CD4-positive, alpha-beta T cell (primary cell): ENCODE measurements around the gene ESR1. TPM values are rescaled to one million over a fixed set of nuclear protein-coding genes. Genes with fewer than 3 reads are reported as not detected.
A peak's percentile ranks its signal among the peaks of the same experiment; 100 is the strongest.

ENCODE experiments used
- ATAC-seq: fragments of 200-7000 bp; cut with Tn5 transposase; one replicate; pipeline ENCODE4 v1.10.0; 2022; ENCODE audit warnings: mild to moderate bottlenecking; ENCODE audit not compliant: poor library complexity
- CTCF ChIA-PET: fragments of 350-600 bp; sonication (Branson Sonifier 250); formaldehyde crosslinking; loops from one replicate; lab custom pipeline; 2021; ENCODE audit warnings: antibody characterized with exemption, inconsistent platforms; lab: Charles Lee
- POLR2A ChIA-PET: fragments of 350-600 bp; sonication (Branson Sonifier 250); formaldehyde crosslinking; loops from one replicate; lab custom pipeline; 2021; ENCODE audit warnings: antibody characterized with exemption, inconsistent platforms; lab: Charles Lee
- DNase-seq, 14 experiments: peaks; one replicate each; pipeline ENCODE4 v3.0.0-alpha.2; 2013 to 2020; ENCODE audit warnings: mixed read lengths in 2 of 14
- H3K27ac ChIP-seq, 2 donors: one replicate each; pipeline versions ENCODE4 v1.5.1 to v1.7.0; 2013; ENCODE audit warnings: low read length in 2 of 2, low read depth in 1 of 2, mild to moderate bottlenecking in 1 of 2
- H3K27me3 ChIP-seq, 2 experiments: 1 replicate in 1 of 2; 2 replicates in 1 of 2; pipeline versions ENCODE4 v1.6.1 to v1.7.0; 2013; ENCODE audit warnings: low read length in 2 of 2, control low read depth in 1 of 2, mild to moderate bottlenecking in 1 of 2, moderate library complexity in 1 of 2; ENCODE audit not compliant: insufficient read depth in 2 of 2, control insufficient read depth in 1 of 2
- H3K36me3 ChIP-seq: one replicate; pipeline ENCODE4 v1.6.1; 2013; ENCODE audit warnings: low read length, control low read depth; ENCODE audit not compliant: insufficient read depth
- H3K4me1 ChIP-seq: one replicate; pipeline ENCODE4 v1.6.1; 2013; ENCODE audit warnings: low read length, control low read depth; ENCODE audit not compliant: insufficient read depth
- H3K4me3 ChIP-seq: one replicate; pipeline ENCODE4 v1.5.1; 2013; ENCODE audit warnings: mild to moderate bottlenecking, low read length, moderate library complexity
- H3K9me3 ChIP-seq, 2 experiments: 1 replicate in 1 of 2; 2 replicates in 1 of 2; pipeline versions ENCODE4 v1.6.1 to v1.7.0; 2013; ENCODE audit warnings: low read length in 2 of 2, mild to moderate bottlenecking in 2 of 2, control low read depth in 1 of 2, moderate library complexity in 1 of 2; ENCODE audit not compliant: control insufficient read depth in 1 of 2, insufficient read depth in 1 of 2
- H3K27ac Mint-ChIP-seq: one replicate; pipeline ENCODE4 v1.8.0; 2020; ENCODE audit warnings: mixed read lengths
- H3K27me3 Mint-ChIP-seq: one replicate; pipeline ENCODE4 v1.8.0; 2021; ENCODE audit warnings: mixed read lengths
- H3K36me3 Mint-ChIP-seq: one replicate; pipeline ENCODE4 v1.8.0; 2021; ENCODE audit warnings: low read depth, mixed read lengths
- H3K4me1 Mint-ChIP-seq: one replicate; pipeline ENCODE4 v1.8.0; 2021; ENCODE audit warnings: low read depth, mixed read lengths
- H3K4me3 Mint-ChIP-seq: one replicate; pipeline ENCODE4 v1.8.0; 2020; ENCODE audit warnings: mild to moderate bottlenecking, mixed read lengths
- H3K9me3 Mint-ChIP-seq: one replicate; pipeline ENCODE4 v1.8.0; 2020; ENCODE audit warnings: mixed read lengths
- CTCF ChIP-seq: fragments of 200-600 bp; IDR thresholded peaks from one replicate; pipeline ENCODE4 v1.8.0; 2022; ENCODE audit warnings: antibody characterized with exemption, mild to moderate bottlenecking
- intact Hi-C, 2 experiments: fragments of 100-400 bp; cut with DNase I in 1 of 2; cut with micrococcal nuclease in 1 of 2; formaldehyde crosslinking; loops; one replicate each; pipeline versions ENCODE4 v1.15.1 to v1.9.0; 2023 to 2025; cut with DNase I, micrococcal nuclease
- total RNA-seq, 174 experiments: library from RNA in 2 of 174; stranded (reverse) in 2 of 174; gene quantifications; one replicate each; pipeline ENCODE4 v1.2.3 and lab custom pipeline; 2021 to 2026

The ESR1 gene
- total RNA-seq, 2 experiments from 2014 or later = 2.6 to 2.8 TPM

GRCh38 chr6:152049502-152049901 is 242.0 kb downstream of the ESR1 start:
- Histone ChIP-seq H3K36me3 (no peaks in the 10 kb centered on the region), H3K27me3 (no peaks in the 10 kb centered on the region), H3K9me3 (no peaks in the 10 kb centered on the region), H3K27ac (no peak overlapping the region), H3K4me1 (no peaks in the 10 kb centered on the region), H3K4me3 (no peak overlapping the region)
- Mint-ChIP-seq H3K9me3 (no peaks in the 10 kb centered on the region), H3K4me3 (no peak overlapping the region), H3K27ac (no peak overlapping the region), H3K27me3 (no peaks in the 10 kb centered on the region), H3K4me1 (no peaks in the 10 kb centered on the region), H3K36me3 (no peaks in the 10 kb centered on the region)
- ChIA-PET CTCF (no interaction called here), POLR2A (no interaction called here)
- ATAC-seq (no peak), DNase-seq (peak in 1 of 14 experiments; percentile 6)
- TF ChIP-seq CTCF = no peak
- intact Hi-C loops = no loop called here

- H3K27me3 ChIP-seq = no peaks in the 10 kb centered on the region
- Mint-ChIP-seq H3K4me3 (no peak overlapping the region), H3K9me3 (no peaks in the 10 kb centered on the region), H3K4me1 (no peaks in the 10 kb centered on the region), H3K36me3 (no peaks in the 10 kb centered on the region), H3K27ac (no peak overlapping the region), H3K27me3 (no peaks in the 10 kb centered on the region)
- H3K4me3 ChIP-seq = no peak overlapping the region
- no peaks in the 10 kb centered on the region for H3K9me3 ChIP-seq
- no peak for DNase-seq
- H3K27ac ChIP-seq = no peak overlapping the region
- POLR2A ChIA-PET = no interaction called here
- intact Hi-C loops = no loop called here
- TF ChIP-seq CTCF = no peak
- ATAC-seq = no peak
- H3K4me1 ChIP-seq = no peaks in the 10 kb centered on the region
- no peaks in the 10 kb centered on the region for H3K36me3 ChIP-seq
- CTCF ChIA-PET = no interaction called here
Measured at GRCh38 chr6:152050451-152051195, 243.1 kb downstream of the ESR1 start.

GRCh38 chr6:152052061-152052460 is 244.6 kb downstream of the ESR1 start:
- Mint-ChIP-seq H3K36me3 (no peaks in the 10 kb centered on the region), H3K27ac (no peak overlapping the region), H3K4me3 (no peak overlapping the region), H3K4me1 (no peaks in the 10 kb centered on the region), H3K27me3 (no peaks in the 10 kb centered on the region), H3K9me3 (no peaks in the 10 kb centered on the region)
- Histone ChIP-seq H3K9me3 (no peaks in the 10 kb centered on the region), H3K27me3 (no peaks in the 10 kb centered on the region), H3K4me1 (no peaks in the 10 kb centered on the region), H3K4me3 (no peak overlapping the region), H3K27ac (no peak overlapping the region), H3K36me3 (no peaks in the 10 kb centered on the region)
- no peak for TF ChIP-seq CTCF
- ATAC-seq (no peak), DNase-seq (no peak)
- POLR2A ChIA-PET = no interaction called here
- CTCF ChIA-PET = no interaction called here
- intact Hi-C loops = no loop called here
